Upper lobe of left lung (tissue), 4 donors: ENCODE results near the gene KAT2B.

Experiments
- POLR2A ChIP-seq, 4 donors: fragments of 450-650 bp; IDR thresholded peaks; one replicate each; pipeline ENCODE4 v1.5.1; 2016 to 2017; ENCODE audit warnings: antibody characterized with exemption in 4 of 4, mild to moderate bottlenecking in 2 of 4
- POLR2AphosphoS5 ChIP-seq, 2 donors: sonication (generic); formaldehyde crosslinking; IDR thresholded peaks; one replicate each; pipeline ENCODE4 v1.5.1; 2017; ENCODE audit warnings: antibody characterized with exemption in 2 of 2
- TF ChIP-seq, protein P1 (sequence below), 6 experiments: fragments of 450-650 bp in 4 of 6; fragments of 200-600 bp in 2 of 6; sonication (generic) in 2 of 6; IDR thresholded peaks; one replicate each; pipeline ENCODE4 v1.5.1; 2016 to 2019; ENCODE audit warnings: antibody characterized with exemption in 6 of 6

- TF ChIP-seq, protein P1, sequence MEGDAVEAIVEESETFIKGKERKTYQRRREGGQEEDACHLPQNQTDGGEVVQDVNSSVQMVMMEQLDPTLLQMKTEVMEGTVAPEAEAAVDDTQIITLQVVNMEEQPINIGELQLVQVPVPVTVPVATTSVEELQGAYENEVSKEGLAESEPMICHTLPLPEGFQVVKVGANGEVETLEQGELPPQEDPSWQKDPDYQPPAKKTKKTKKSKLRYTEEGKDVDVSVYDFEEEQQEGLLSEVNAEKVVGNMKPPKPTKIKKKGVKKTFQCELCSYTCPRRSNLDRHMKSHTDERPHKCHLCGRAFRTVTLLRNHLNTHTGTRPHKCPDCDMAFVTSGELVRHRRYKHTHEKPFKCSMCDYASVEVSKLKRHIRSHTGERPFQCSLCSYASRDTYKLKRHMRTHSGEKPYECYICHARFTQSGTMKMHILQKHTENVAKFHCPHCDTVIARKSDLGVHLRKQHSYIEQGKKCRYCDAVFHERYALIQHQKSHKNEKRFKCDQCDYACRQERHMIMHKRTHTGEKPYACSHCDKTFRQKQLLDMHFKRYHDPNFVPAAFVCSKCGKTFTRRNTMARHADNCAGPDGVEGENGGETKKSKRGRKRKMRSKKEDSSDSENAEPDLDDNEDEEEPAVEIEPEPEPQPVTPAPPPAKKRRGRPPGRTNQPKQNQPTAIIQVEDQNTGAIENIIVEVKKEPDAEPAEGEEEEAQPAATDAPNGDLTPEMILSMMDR (IDR thresholded peaks at IDR 0.05): no peak
- TF ChIP-seq POLR2AphosphoS5 (IDR thresholded peaks at IDR 0.05) (no peak), POLR2A (IDR thresholded peaks at IDR 0.05) (no peak)
Measured at GRCh38 chr3:20083253-20083652, 43.0 kb downstream of the KAT2B start.
